DOHH2 (cell line): ENCODE measurements around the gene ESRRG.

ENCODE experiments used
- EZH2phosphoT487 ChIP-seq: fragments of 200-600 bp; sonication (generic); IDR thresholded peaks from 2 replicates; pipeline ENCODE4 v1.6.1; 2017; ENCODE audit warnings: borderline replicate concordance, mild to moderate bottlenecking, antibody characterized with exemption, low read length, moderate library complexity, mixed read lengths
- TF ChIP-seq, protein P1 (sequence below): fragments of 200-600 bp; sonication (generic); IDR thresholded peaks from one replicate; pipeline ENCODE4 v1.5.1; 2014; ENCODE audit warnings: antibody characterized with exemption, mild to moderate bottlenecking, low read depth, low read length; ENCODE audit not compliant: poor library complexity, severe bottlenecking

DNA sequence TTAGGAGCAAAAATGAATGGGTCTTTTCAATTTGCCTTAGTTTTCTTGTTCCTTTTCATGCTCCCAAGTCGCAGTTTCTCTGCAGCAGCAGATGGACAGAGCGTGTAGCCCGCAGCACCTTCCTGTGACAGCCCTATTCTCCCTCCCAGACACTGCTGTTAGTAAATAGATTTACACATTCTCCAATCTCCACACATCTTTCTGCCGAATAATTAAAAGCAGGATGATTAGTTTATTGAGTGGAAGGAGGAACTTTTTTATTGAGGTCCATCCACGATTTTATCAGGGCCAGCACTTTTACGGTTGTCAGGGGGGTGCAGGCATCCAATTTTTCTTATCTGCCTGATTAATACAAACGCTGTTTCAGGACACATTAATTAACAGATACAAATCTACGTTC is 201.8 kb downstream of the ESRRG start:
- TF ChIP-seq, protein P1, sequence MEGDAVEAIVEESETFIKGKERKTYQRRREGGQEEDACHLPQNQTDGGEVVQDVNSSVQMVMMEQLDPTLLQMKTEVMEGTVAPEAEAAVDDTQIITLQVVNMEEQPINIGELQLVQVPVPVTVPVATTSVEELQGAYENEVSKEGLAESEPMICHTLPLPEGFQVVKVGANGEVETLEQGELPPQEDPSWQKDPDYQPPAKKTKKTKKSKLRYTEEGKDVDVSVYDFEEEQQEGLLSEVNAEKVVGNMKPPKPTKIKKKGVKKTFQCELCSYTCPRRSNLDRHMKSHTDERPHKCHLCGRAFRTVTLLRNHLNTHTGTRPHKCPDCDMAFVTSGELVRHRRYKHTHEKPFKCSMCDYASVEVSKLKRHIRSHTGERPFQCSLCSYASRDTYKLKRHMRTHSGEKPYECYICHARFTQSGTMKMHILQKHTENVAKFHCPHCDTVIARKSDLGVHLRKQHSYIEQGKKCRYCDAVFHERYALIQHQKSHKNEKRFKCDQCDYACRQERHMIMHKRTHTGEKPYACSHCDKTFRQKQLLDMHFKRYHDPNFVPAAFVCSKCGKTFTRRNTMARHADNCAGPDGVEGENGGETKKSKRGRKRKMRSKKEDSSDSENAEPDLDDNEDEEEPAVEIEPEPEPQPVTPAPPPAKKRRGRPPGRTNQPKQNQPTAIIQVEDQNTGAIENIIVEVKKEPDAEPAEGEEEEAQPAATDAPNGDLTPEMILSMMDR, result no peak
- TF ChIP-seq EZH2phosphoT487, result no peak
